Bone marrow (tissue), 2 donors: ENCODE data around the gene CPXCR1.
"Not testable (repeated sequence)": the region's sequence is repeated elsewhere in the genome, so short reads cannot be mapped to it uniquely, and the experiment has no call there.

ENCODE experiments used
- DNase-seq, 2 donors: peaks; one replicate each; lab custom pipeline; 2025; lab: John Stamatoyannopoulos, UW

CPXCR1 gene

GRCh38 chrX:88746925-88747324 lies at the start of gene CPXCR1:
TSS of gene CPXCR1 (plus strand) at chrX:88747225. CDS start at chrX:88753415, 6,190 bp downstream.
- no peak for DNase-seq

- DNase-seq: no peak
Observed at GRCh38 chrX:88735835-88736234, 11.2 kb upstream of the CPXCR1 start.

- not testable (repeated sequence) for DNase-seq
Observed at GRCh38 chrX:88746215-88746614, 810 bp upstream of the CPXCR1 start.

- DNase-seq: not testable (repeated sequence)
Observed at GRCh38 chrX:88752339-88752738, 5.3 kb downstream of the CPXCR1 start.

- no peak for DNase-seq
Observed at GRCh38 chrX:88789825-88790224, 42.8 kb downstream of the CPXCR1 start.
